ENCODE data around the gene IRX6.

The IRX6 gene

DNA sequence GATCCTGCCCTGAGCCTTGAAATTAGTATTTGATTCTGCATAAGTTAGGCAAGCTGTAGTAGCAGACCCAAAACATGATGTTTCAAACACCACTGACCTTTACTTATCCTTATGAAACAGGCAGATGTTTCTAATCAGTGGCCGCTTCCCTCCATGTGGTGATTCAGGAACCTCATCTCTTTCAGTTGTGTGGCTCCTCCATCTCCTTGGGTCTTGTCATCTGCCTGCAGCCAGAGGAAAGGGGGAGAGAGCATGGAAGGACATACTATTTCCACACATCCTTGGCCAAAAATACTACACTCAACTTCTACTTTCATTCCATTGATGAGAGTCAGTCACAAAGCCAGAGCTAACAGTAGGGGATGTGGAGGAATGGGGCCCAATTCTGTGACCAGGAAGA is 41.6 kb upstream of the IRX6 start:
- H3K36me3 ChIP-seq (ENCODE audit: insufficient read depth, low read length), result no peaks in the 10 kb centered on the region
- H3K4me2 ChIP-seq (ENCODE audit: insufficient read depth, low read length), result no peak overlapping the region
- H3K4me3 ChIP-seq (ENCODE audit: low read depth in 1 of 2, low read length in 2 of 2), result no peak overlapping the region
- DNase-seq (no peak), ATAC-seq (ENCODE audit: insufficient read depth, low read depth) (no peak)
- no peak overlapping the region for H3K27ac ChIP-seq (ENCODE audit: low read length)
- H3K79me2 ChIP-seq (ENCODE audit: insufficient read depth, low read length), result no peaks in the 10 kb centered on the region
- no peaks in the 10 kb centered on the region for H3K4me1 ChIP-seq (ENCODE audit: insufficient read depth, low read length)
- no peaks in the 10 kb centered on the region for H3K9me3 ChIP-seq (ENCODE audit: insufficient read depth, low read length, severe bottlenecking)
- H3K27me3 ChIP-seq (ENCODE audit: insufficient read depth, low read length, poor library complexity), result peaks cover 13% of the 10 kb centered on the region
- H4K20me1 ChIP-seq (ENCODE audit: insufficient read depth, low read length), result no peaks in the 10 kb centered on the region
- H3K9ac ChIP-seq (ENCODE audit: low read depth, low read length), result no peak overlapping the region
- no peak for TF ChIP-seq EZH2 (IDR thresholded peaks at IDR 0.05; ENCODE audit: borderline replicate concordance, low read depth, low read length, severe bottlenecking)
- TF ChIP-seq, protein P1, sequence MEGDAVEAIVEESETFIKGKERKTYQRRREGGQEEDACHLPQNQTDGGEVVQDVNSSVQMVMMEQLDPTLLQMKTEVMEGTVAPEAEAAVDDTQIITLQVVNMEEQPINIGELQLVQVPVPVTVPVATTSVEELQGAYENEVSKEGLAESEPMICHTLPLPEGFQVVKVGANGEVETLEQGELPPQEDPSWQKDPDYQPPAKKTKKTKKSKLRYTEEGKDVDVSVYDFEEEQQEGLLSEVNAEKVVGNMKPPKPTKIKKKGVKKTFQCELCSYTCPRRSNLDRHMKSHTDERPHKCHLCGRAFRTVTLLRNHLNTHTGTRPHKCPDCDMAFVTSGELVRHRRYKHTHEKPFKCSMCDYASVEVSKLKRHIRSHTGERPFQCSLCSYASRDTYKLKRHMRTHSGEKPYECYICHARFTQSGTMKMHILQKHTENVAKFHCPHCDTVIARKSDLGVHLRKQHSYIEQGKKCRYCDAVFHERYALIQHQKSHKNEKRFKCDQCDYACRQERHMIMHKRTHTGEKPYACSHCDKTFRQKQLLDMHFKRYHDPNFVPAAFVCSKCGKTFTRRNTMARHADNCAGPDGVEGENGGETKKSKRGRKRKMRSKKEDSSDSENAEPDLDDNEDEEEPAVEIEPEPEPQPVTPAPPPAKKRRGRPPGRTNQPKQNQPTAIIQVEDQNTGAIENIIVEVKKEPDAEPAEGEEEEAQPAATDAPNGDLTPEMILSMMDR (IDR thresholded peaks at IDR 0.05; ENCODE audit: borderline replicate concordance, extremely low read depth, low read length, poor library complexity, severe bottlenecking), result no peak
- no peak overlapping the region for H2AFZ ChIP-seq (ENCODE audit: low read depth, low read length)

DNA sequence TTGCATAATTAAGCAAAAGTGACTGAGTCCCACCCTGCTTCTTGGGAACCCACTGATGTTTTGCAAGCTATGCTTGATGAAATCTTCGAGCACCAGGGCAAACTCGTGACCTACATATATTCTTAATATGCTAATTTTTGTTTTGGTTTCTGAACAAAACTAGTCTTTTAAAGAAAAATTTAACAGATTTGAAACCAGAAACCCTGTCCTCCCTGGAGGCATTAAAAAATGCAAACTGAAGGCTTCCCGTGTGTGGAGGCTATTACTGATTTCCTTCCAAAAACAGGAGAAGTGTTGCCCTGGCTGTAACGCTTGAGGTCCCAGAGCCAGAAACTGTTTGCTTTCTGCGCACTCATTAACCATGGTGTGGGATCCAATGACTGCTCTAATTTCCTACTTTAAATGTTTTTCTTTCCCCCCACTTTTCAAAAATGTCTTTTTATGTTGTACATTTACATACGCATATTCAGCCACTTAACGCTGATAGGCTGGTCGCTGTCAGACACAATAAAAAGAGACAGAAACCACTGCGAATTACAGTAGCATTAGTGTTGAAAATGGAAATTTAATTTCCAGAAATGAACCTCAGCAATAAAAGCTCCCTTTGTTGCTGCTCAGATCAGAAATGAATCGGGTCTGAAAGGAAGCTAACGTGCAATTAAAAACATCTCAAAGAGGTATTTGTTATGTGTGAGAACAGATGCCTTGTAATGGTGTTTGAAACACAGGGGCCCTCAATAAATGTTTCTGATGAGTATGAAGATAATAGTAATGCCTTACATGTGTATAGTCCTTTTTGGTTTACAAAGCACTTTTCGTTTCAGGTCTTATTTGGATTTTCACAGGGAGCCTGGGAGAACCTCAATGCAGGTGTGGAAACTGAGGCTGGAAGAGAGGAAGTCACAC is 39.9 kb upstream of the IRX6 start:
- Histone ChIP-seq H2AFZ (ENCODE audit: low read depth, low read length) (no peak overlapping the region), H3K4me2 (ENCODE audit: insufficient read depth, low read length) (no peak overlapping the region), H3K79me2 (ENCODE audit: insufficient read depth, low read length) (no peaks in the 10 kb centered on the region), H3K4me3 (ENCODE audit: low read depth in 1 of 2, low read length in 2 of 2) (no peak overlapping the region), H3K9ac (ENCODE audit: low read depth, low read length) (no peak overlapping the region), H3K36me3 (ENCODE audit: insufficient read depth, low read length) (no peaks in the 10 kb centered on the region), H3K4me1 (ENCODE audit: insufficient read depth, low read length) (no peaks in the 10 kb centered on the region), H3K27me3 (ENCODE audit: insufficient read depth, low read length, poor library complexity) (peaks cover 13% of the 10 kb centered on the region), H4K20me1 (ENCODE audit: insufficient read depth, low read length) (no peaks in the 10 kb centered on the region), H3K27ac (ENCODE audit: low read length) (no peak overlapping the region), H3K9me3 (ENCODE audit: insufficient read depth, low read length, severe bottlenecking) (peaks cover 7% of the 10 kb centered on the region)
- TF ChIP-seq EZH2 (IDR thresholded peaks at IDR 0.05; ENCODE audit: borderline replicate concordance, low read depth, low read length, severe bottlenecking), result no peak
- TF ChIP-seq, protein P1 (IDR thresholded peaks at IDR 0.05; ENCODE audit: borderline replicate concordance, extremely low read depth, low read length, poor library complexity, severe bottlenecking), result no peak
- ATAC-seq (ENCODE audit: insufficient read depth, low read depth) (no peak), DNase-seq (no peak)

DNA sequence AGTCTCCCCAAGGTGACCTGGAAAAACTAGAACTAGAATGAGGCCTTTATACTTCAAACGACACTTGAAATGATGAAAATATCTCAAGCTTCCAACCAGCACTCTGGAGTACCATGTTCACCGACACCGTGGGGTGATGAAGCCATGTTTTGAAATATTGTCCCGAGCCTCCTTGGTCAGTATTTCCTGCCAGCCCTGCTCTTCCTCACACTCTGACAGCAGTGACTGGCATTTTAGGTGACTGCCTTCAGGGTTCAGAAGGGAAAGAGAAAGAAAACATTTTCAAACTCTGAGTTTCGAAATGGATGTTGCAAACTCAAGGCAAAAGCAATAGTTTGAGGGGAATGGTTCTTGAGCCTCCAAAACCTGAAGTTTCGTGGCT is 39.3 kb upstream of the IRX6 start:
- H3K79me2 ChIP-seq (ENCODE audit: insufficient read depth, low read length), result no peaks in the 10 kb centered on the region
- no peaks in the 10 kb centered on the region for H3K4me1 ChIP-seq (ENCODE audit: insufficient read depth, low read length)
- no peaks in the 10 kb centered on the region for H4K20me1 ChIP-seq (ENCODE audit: insufficient read depth, low read length)
- no peak overlapping the region for H3K9ac ChIP-seq (ENCODE audit: low read depth, low read length)
- no peak overlapping the region for H3K27ac ChIP-seq (ENCODE audit: low read length)
- DNase-seq, result no peak
- ATAC-seq (ENCODE audit: insufficient read depth, low read depth), result no peak
- peaks cover 7% of the 10 kb centered on the region for H3K27me3 ChIP-seq (ENCODE audit: insufficient read depth, low read length, poor library complexity)
- H3K4me3 ChIP-seq (ENCODE audit: low read depth in 1 of 2, low read length in 2 of 2), result no peak overlapping the region
- peaks cover 7% of the 10 kb centered on the region for H3K9me3 ChIP-seq (ENCODE audit: insufficient read depth, low read length, severe bottlenecking)
- TF ChIP-seq EZH2 (IDR thresholded peaks at IDR 0.05; ENCODE audit: borderline replicate concordance, low read depth, low read length, severe bottlenecking), result no peak
- TF ChIP-seq, protein P1 (IDR thresholded peaks at IDR 0.05; ENCODE audit: borderline replicate concordance, extremely low read depth, low read length, poor library complexity, severe bottlenecking), result no peak
- no peak overlapping the region for H2AFZ ChIP-seq (ENCODE audit: low read depth, low read length)
- no peak overlapping the region for H3K4me2 ChIP-seq (ENCODE audit: insufficient read depth, low read length)
- no peaks in the 10 kb centered on the region for H3K36me3 ChIP-seq (ENCODE audit: insufficient read depth, low read length)
